SH-SY5Y (cell line): ENCODE data around the gene KRTAP5-7.
A peak's percentile ranks its signal among the peaks of the same experiment; 100 is the strongest.

Source experiments
- GATA2 ChIP-seq: IDR thresholded peaks from 2 replicates; pipeline ENCODE4 v1.6.1; 2011; ENCODE audit warnings: mild to moderate bottlenecking, low read depth, low read length
- GATA3 ChIP-seq: IDR thresholded peaks from 2 replicates; pipeline ENCODE4 v1.6.1; 2011; ENCODE audit warnings: low read depth, mild to moderate bottlenecking, low read length, moderate library complexity

Gene KRTAP5-7

GRCh38 chr11:71489311-71490043 is 37.6 kb upstream of the KRTAP5-7 start:
- TF ChIP-seq GATA2, result no peak
- TF ChIP-seq GATA3, result no peak

DNA sequence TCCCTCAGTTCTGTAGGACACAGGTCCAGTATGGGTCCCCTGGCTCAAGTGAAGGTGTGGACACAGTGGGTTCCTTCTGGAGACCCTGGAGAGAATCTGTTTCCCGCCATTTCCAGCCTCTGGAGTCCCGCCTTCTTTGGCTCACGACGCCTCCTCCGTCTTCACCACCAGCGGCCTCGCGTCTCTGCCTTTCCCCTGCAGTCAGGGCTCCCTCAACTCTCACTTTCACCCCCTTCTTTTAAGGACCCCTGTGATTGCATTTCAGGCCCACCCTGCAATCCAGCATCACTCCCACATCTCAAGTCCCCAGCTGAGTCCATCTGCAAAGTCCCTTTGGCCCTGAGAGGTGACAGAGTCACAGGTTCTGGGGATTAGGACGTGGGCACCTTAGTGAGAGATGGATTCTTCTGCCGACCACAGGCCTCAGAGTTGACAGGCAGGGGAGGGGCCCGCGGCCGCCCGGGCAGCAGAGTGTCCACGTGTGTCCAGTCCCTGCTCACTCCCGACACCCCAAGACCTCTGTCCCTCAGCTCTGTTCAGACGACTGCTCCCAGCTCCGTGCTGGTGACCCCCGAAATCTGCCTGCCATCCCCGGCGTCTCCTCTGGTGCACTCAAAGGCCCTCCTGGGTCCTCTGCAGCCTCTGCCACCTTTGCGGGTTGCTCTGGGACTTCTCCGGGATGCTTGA is 36.9 kb upstream of the KRTAP5-7 start:
- no peak for TF ChIP-seq GATA2
- no peak for TF ChIP-seq GATA3

- TF ChIP-seq GATA2, result no peak
Measured at GRCh38 chr11:71490731-71491390, 36.2 kb upstream of the KRTAP5-7 start.

DNA sequence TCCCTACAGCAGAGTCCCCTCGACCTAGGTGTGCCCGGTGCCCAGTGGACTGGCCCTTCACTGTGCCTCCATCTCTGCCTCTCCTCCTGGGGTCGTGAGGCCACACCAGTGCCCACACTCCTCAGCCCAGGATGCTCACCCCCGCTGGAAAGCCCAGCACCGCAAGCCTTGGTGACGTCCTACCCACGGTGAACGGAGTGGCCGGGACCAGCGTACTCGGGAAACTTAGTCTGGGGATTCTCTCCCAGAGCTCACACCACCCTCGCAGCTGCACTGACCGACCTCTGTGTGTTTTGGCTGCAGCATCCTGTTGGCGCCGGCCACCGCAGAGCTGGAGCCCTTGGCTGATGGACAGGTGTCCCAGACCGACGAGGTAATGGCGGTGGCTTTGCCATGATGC is 35.5 kb upstream of the KRTAP5-7 start:
- no peak for TF ChIP-seq GATA3
- no peak for TF ChIP-seq GATA2

- no peak for TF ChIP-seq GATA3
- no peak for TF ChIP-seq GATA2
Measured at GRCh38 chr11:71491940-71492339, 35.1 kb upstream of the KRTAP5-7 start.

DNA sequence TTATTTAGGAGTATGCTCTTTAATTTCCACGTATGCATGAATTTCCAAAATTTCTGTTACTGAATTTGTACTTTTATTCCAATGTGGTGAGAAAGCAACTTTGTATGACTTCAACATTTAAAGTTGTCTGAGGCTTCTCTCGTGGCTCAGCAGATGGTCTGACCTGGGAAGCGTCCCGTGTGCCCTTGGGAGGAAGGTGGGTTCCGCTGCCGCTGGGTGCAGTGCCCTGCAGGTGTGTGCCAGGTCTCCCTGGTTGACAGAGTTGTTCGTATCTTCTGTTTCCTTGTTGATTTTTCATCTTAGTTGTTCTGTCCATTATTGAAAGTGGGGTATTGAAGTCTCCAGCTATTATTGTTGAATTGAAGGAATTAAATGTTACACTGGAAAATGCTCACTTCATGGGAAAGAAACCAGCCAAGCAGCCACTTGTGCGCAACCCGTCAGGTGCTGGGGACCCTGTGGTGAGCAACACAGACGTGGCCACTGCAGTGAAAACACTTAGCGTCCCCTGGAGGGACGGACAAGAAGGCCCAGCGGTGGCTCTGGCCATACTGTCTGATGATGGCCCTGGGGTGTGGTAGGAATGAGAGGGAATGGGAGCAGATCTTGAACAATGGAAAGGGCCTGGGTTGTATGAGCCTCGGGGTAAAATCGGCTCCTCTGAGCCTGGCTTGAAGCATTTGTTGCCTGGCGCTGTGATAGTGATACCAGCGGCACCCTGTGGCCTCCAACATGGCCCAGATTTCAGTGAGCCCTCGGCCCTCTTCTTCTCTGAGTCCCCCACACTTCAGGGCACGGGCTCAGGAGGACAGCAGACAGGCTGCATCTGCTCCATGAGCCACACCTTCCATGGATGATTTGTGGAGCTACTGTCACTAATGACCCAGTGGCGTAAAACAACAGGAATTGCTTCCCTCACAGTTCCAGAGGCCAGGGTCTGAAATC is 31.5 kb upstream of the KRTAP5-7 start:
- no peak for TF ChIP-seq GATA3
- TF ChIP-seq GATA2, result no peak

DNA sequence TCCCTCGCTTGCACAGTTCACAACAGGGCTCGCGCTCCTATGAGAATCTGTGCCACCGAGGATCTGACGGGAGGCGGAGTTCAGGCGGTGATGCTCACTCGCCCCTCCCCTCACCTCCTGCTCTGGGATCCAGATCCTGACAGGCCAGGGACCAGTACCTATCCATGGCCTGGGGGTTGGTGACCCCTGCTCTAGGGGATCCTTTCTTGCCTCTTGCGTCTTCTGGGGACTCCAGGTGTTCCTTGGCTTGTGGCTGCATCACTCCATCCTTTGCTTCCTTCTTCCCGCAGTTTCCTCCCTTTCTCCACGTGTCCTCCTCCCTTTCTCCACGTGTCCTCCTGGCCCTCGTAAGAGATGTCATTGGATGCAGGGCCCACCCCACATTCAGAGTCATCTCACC is 30.6 kb upstream of the KRTAP5-7 start:
- TF ChIP-seq GATA2, result no peak
- no peak for TF ChIP-seq GATA3

- TF ChIP-seq GATA2 (no peak), GATA3 (no peak)
Measured at GRCh38 chr11:71498091-71498490, 29.0 kb upstream of the KRTAP5-7 start.

GRCh38 chr11:71499125-71499524 is 27.9 kb upstream of the KRTAP5-7 start:
- peak; percentile 94 for TF ChIP-seq GATA2
- TF ChIP-seq GATA3, result peak; percentile 72

- TF ChIP-seq GATA3 (no peak), GATA2 (no peak)
Measured at GRCh38 chr11:71499546-71499945, 27.5 kb upstream of the KRTAP5-7 start.

DNA sequence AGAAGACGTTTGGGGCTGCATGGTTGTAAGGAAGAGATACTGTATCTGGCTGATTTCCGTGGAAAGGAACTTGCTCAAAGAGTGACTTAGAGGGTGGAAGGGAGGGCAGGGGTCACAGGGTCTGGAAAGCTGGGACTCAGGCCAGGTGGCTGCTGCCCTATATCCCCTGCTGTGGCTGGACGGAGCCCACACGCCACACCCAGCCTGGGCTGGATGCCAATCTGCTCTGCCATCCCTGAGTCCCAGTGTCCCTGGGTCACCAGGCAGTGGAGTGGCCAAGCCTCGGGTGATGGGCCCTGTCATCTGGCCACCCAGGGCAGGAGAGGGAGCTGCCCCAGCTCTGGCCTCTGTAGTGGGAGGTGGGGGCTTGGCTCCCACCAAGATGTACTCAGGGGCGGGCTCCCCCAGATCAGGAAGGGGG is 26.5 kb upstream of the KRTAP5-7 start:
- TF ChIP-seq GATA2 (no peak), GATA3 (no peak)

- TF ChIP-seq GATA3 (no peak), GATA2 (no peak)
Measured at GRCh38 chr11:71501071-71501985, 25.7 kb upstream of the KRTAP5-7 start.

GRCh38 chr11:71502026-71502425 is 25.0 kb upstream of the KRTAP5-7 start:
- TF ChIP-seq GATA2 (no peak), GATA3 (no peak)
